Lower lobe of right lung (tissue), 2 donors: ENCODE measurements around the gene PDE4D. TPM values are rescaled to one million over a fixed set of nuclear protein-coding genes. Genes with fewer than 3 reads are reported as not detected.

Experiments
- ATAC-seq, 2 donors: fragments of 200-7000 bp; cut with Tn5 transposase; one replicate each; pipeline ENCODE4 v1.9.1; 2020 to 2022; ENCODE audit warnings: mild to moderate bottlenecking in 2 of 2, moderate library complexity in 2 of 2
- DNase-seq: peaks from one replicate; pipeline ENCODE4 v3.0.0-alpha.2; 2020
- H3K27ac ChIP-seq: fragments of 200-600 bp; one replicate; pipeline ENCODE4 v1.8.0; 2022
- H3K27me3 ChIP-seq: fragments of 200-600 bp; one replicate; pipeline ENCODE4 v1.8.0; 2022; ENCODE audit warnings: low read depth
- H3K36me3 ChIP-seq: fragments of 200-600 bp; one replicate; pipeline ENCODE4 v1.8.0; 2022; ENCODE audit warnings: mild to moderate bottlenecking
- H3K4me1 ChIP-seq: fragments of 200-600 bp; one replicate; pipeline ENCODE4 v1.8.0; 2022
- H3K4me3 ChIP-seq: fragments of 200-600 bp; one replicate; pipeline ENCODE4 v1.8.0; 2022; ENCODE audit warnings: mild to moderate bottlenecking
- H3K9me3 ChIP-seq: fragments of 200-600 bp; one replicate; pipeline ENCODE4 v1.8.0; 2022
- intact Hi-C: fragments of 100-400 bp; cut with DNase I; formaldehyde crosslinking; loops from one replicate; pipeline ENCODE4 v1.11.0; 2022
- total RNA-seq: library from RNA; stranded (reverse); fragmentation: NEBNext Ultra II Directional; extraction: Animal tissue kit (Norgen Biotek cat#: 25700); gene quantifications from one replicate; pipeline ENCODE4 v1.2.1, GENCODE V29; 2021
- TF ChIP-seq, protein P1 (sequence below): fragments of 200-600 bp; IDR thresholded peaks from one replicate; pipeline ENCODE4 v1.8.0; 2022; ENCODE audit warnings: antibody characterized with exemption, mild to moderate bottlenecking
- donor health status: DM: no; HTN: yes; CAD: no; lungs with severe emphysema.

Gene PDE4D
- total RNA-seq, 1 donor from 2014 or later = 71.3 TPM

DNA sequence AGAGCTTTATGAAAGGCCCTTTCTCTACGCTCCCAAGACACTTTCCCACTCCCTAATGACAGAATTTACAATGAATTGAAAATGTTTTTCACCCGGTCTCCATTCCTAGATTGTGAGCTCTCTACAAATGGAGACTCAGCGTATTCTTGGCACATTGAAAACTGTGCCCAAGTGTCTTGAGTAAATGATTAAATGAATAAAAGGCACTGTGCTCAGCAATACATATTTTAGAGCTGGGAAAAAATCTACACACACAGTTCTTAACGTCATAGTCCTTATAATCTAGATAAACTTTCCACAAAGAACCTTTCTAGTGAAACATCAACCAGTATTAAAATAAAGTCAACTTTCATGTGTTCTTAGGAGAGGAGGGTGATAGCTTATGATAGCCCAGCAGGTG lies 676.7 kb downstream of the PDE4D start:
- Histone ChIP-seq H3K36me3 (peaks cover 7% of the 10 kb centered on the region), H3K4me3 (no peak overlapping the region), H3K27ac (no peak overlapping the region), H3K9me3 (no peaks in the 10 kb centered on the region), H3K4me1 (peaks cover 9% of the 10 kb centered on the region), H3K27me3 (no peaks in the 10 kb centered on the region)
- DNase-seq = no peak
- peak; percentile 62 to 88 for ATAC-seq
- intact Hi-C loops = no loop called here
- TF ChIP-seq, protein P1, sequence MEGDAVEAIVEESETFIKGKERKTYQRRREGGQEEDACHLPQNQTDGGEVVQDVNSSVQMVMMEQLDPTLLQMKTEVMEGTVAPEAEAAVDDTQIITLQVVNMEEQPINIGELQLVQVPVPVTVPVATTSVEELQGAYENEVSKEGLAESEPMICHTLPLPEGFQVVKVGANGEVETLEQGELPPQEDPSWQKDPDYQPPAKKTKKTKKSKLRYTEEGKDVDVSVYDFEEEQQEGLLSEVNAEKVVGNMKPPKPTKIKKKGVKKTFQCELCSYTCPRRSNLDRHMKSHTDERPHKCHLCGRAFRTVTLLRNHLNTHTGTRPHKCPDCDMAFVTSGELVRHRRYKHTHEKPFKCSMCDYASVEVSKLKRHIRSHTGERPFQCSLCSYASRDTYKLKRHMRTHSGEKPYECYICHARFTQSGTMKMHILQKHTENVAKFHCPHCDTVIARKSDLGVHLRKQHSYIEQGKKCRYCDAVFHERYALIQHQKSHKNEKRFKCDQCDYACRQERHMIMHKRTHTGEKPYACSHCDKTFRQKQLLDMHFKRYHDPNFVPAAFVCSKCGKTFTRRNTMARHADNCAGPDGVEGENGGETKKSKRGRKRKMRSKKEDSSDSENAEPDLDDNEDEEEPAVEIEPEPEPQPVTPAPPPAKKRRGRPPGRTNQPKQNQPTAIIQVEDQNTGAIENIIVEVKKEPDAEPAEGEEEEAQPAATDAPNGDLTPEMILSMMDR = no peak

- no peaks in the 10 kb centered on the region for H3K9me3 ChIP-seq
- intact Hi-C loops = no loop called here
- no peak for DNase-seq
- peaks cover under 1% of the 10 kb centered on the region for H3K4me1 ChIP-seq
- TF ChIP-seq, protein P1 = no peak
- ATAC-seq = no peak
- H3K27ac ChIP-seq = no peak overlapping the region
- H3K36me3 ChIP-seq = peaks cover 7% of the 10 kb centered on the region
- H3K27me3 ChIP-seq = no peaks in the 10 kb centered on the region
- no peak overlapping the region for H3K4me3 ChIP-seq
Measured at GRCh38 chr5:59212596-59212995, 680.9 kb downstream of the PDE4D start.

DNA sequence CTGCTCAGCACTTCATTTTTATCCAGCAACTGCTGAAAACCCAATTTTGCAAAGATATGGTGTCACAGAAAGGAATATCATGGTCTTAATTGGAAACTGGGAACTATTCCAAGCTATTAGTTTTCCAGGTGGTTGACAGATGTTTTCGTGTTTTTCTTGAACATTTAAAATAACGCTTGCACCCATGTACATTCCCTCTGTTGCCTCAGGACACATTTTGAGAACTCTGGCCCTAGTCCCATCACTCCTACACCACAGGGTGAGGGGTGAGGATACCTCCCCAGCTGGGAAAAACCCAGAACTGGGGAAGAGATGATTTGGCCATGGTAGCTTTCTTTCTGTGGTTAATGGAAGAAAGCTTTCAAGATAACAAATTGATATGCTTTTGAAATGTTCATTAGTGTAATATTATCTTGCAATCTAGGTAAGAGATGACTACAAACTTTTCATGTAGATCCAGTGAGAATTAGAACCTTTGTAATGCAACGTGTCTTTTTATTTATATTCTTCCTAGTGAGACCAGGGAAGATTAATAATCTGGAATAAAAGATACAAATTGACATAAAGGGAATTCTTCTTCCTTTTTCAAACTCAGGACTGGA lies 683.7 kb downstream of the PDE4D start:
- intact Hi-C loops = no loop called here
- Histone ChIP-seq H3K4me1 (no peaks in the 10 kb centered on the region), H3K9me3 (no peaks in the 10 kb centered on the region), H3K27ac (no peak overlapping the region), H3K36me3 (peaks cover 3% of the 10 kb centered on the region), H3K27me3 (no peaks in the 10 kb centered on the region), H3K4me3 (no peak overlapping the region)
- DNase-seq = no peak
- TF ChIP-seq, protein P1 = no peak
- ATAC-seq = peak in 1 of 2 donors; percentile 23

DNA sequence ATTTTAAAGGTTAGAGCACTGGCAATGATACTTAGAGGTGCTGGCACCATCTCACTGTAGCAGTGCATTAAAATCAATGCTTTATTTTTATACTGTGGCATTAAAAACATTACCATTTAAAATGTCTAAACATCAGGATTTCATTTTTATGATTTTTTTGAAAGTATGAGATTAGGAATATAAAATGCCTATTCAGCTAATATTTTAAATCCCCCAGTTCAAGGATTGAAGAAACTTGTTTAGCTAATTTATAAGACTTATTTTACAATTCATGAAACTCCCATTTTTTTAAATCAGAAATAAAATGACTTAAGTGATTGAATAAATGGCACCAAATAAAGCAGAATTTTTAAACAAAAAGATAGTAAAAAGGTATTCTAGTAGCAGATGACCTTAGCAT lies 685.1 kb downstream of the PDE4D start:
- no peaks in the 10 kb centered on the region for H3K9me3 ChIP-seq
- no peaks in the 10 kb centered on the region for H3K27me3 ChIP-seq
- no peaks in the 10 kb centered on the region for H3K36me3 ChIP-seq
- no peak for ATAC-seq
- H3K4me1 ChIP-seq = no peaks in the 10 kb centered on the region
- H3K4me3 ChIP-seq = no peak overlapping the region
- TF ChIP-seq, protein P1 = no peak
- DNase-seq = no peak
- intact Hi-C loops = no loop called here
- no peak overlapping the region for H3K27ac ChIP-seq

GRCh38 chr5:59207401-59207800 lies 686.1 kb downstream of the PDE4D start:
- Histone ChIP-seq H3K36me3 (no peaks in the 10 kb centered on the region), H3K4me1 (no peaks in the 10 kb centered on the region), H3K4me3 (no peak overlapping the region), H3K9me3 (no peaks in the 10 kb centered on the region), H3K27me3 (no peaks in the 10 kb centered on the region), H3K27ac (no peak overlapping the region)
- DNase-seq = no peak
- ATAC-seq = no peak
- TF ChIP-seq, protein P1 = no peak
- intact Hi-C loops = no loop called here
